HepG2 (cell line): ENCODE data around the gene SMIM10L2A. TPM values are rescaled to one million over a fixed set of nuclear protein-coding genes. Genes with fewer than 3 reads are reported as not detected.

Source experiments
- ATAC-seq: fragments of 200-7000 bp; cut with Tn5 transposase; 3 replicates; pipeline ENCODE4 v1.9.1; 2020; ENCODE audit warnings: mild to moderate bottlenecking, moderate library complexity
- BruUV-seq: library from RNA; stranded (reverse); fragments of 400-500 nt; replicated peaks from 2 replicates; lab custom pipeline; 2021; lab: Mats Ljungman, UMichigan
- CTCF ChIA-PET: fragments of 300-600 bp; formaldehyde crosslinking; extraction: SDS; loops from one replicate; lab custom pipeline; 2021; ENCODE audit warnings: low total read pairs, inconsistent platforms, low intra/inter-chr PET ratio; lab: Yijun Ruan, JAX
- POLR2A ChIA-PET: fragments of 350-600 bp; sonication (Branson Sonifier 250); formaldehyde crosslinking; loops from one replicate; lab custom pipeline; 2020; ENCODE audit warnings: antibody characterized with exemption, inconsistent platforms; lab: Yijun Ruan, JAX
- DNase-seq: peaks from one replicate; pipeline ENCODE4 v3.0.0-alpha.2; 2015; ENCODE audit warnings: low spot score
- FAIRE-seq: peaks from 3 replicates; lab custom pipeline; 2011; peaks lifted over from hg19 to GRCh38; lab: Jason Lieb, UNC
- H2AFZ ChIP-seq: one replicate; pipeline ENCODE4 v1.6.1; 2011; ENCODE audit warnings: low read length, inconsistent platforms
- H3K27ac ChIP-seq: fragments of 300-600 bp; 3 replicates; pipeline ENCODE4 v1.8.0; 2011; ENCODE audit warnings: mixed run types, mild to moderate bottlenecking, mixed read lengths, low read length, inconsistent platforms; ENCODE audit not compliant: insufficient read depth; ENCODE audit errors: extremely low read length
- H3K27me3 ChIP-seq, 2 experiments: fragments of 200-600 bp in 1 of 2; 2 replicates in 1 of 2; 3 replicates in 1 of 2; pipeline versions ENCODE4 v1.6.0 to v1.8.0; 2011; ENCODE audit warnings: low read length in 2 of 2, mild to moderate bottlenecking in 2 of 2, moderate library complexity in 2 of 2, inconsistent platforms in 1 of 2; ENCODE audit not compliant: insufficient read depth in 2 of 2, control insufficient read depth in 1 of 2
- H3K36me3 ChIP-seq, 2 experiments: fragments of 200-600 bp in 1 of 2; replicated peaks in 1 of 2; 2 replicates in 1 of 2; 3 replicates in 1 of 2; pipeline versions ENCODE4 v1.5.1 to v1.8.0; 2011; ENCODE audit warnings: low read length in 2 of 2, inconsistent platforms in 1 of 2; ENCODE audit not compliant: insufficient read depth in 2 of 2, control insufficient read depth in 1 of 2
- H3K4me1 ChIP-seq: 2 replicates; pipeline ENCODE4 v1.5.1; 2012; ENCODE audit warnings: low read length, inconsistent platforms; ENCODE audit not compliant: insufficient read depth
- H3K4me2 ChIP-seq: 2 replicates; pipeline ENCODE4 v1.6.0; 2011; ENCODE audit warnings: low read depth, low read length, inconsistent platforms
- H3K4me3 ChIP-seq, 3 experiments: fragments of 200-600 bp in 1 of 3; sonication (generic), shearing (Covaris generic) in 1 of 3; replicated peaks in 1 of 3; 2 replicates each; pipeline ENCODE4 v1.5.1; 2011 to 2016; ENCODE audit warnings: low read length in 3 of 3, inconsistent platforms in 2 of 3, low read depth in 2 of 3, mild to moderate bottlenecking in 2 of 3, control low read depth in 1 of 3, mixed read lengths in 1 of 3; ENCODE audit not compliant: insufficient read depth in 1 of 3
- H3K79me2 ChIP-seq: one replicate; pipeline ENCODE4 v1.6.1; 2011; ENCODE audit warnings: low read length, inconsistent platforms; ENCODE audit not compliant: insufficient read depth
- H3K9ac ChIP-seq: 2 replicates; pipeline ENCODE4 v1.6.0; 2011; ENCODE audit warnings: mild to moderate bottlenecking, low read depth, low read length, inconsistent platforms; ENCODE audit not compliant: insufficient read depth
- H3K9me3 ChIP-seq: 2 replicates; pipeline ENCODE4 v1.5.1; 2012; ENCODE audit warnings: mild to moderate bottlenecking, low read length
- H4K20me1 ChIP-seq: 2 replicates; pipeline ENCODE4 v1.6.0; 2011; ENCODE audit warnings: inconsistent platforms, mild to moderate bottlenecking, low read length, moderate library complexity; ENCODE audit not compliant: insufficient read depth
- ADNP ChIP-seq: sonication (generic); formaldehyde crosslinking; IDR thresholded peaks from 2 replicates; pipeline ENCODE4 v1.4.0; 2020; ENCODE audit warnings: missing genetic modification reagents
- DNMT3B ChIP-seq: conservative IDR thresholded peaks from 2 replicates; pipeline ENCODE4 v1.6.1; 2016; ENCODE audit warnings: missing biosample characterization, control low read depth
- HOXD1 ChIP-seq: sonication (generic); formaldehyde crosslinking; IDR thresholded peaks from 2 replicates; pipeline ENCODE4 v1.5.0; 2020; ENCODE audit warnings: missing genetic modification reagents
- IRF2 ChIP-seq: IDR thresholded peaks from 2 replicates; pipeline ENCODE4 v1.6.1; 2018; ENCODE audit warnings: missing genetic modification reagents, missing compliant biosample characterization
- NKX3-1 ChIP-seq: sonication (generic); formaldehyde crosslinking; IDR thresholded peaks from 2 replicates; pipeline ENCODE4 v1.5.0; 2020; ENCODE audit warnings: missing genetic modification reagents
- NR2F1 ChIP-seq, 2 experiments: fragments of 450-650 bp in 1 of 2; formaldehyde crosslinking in 1 of 2; IDR thresholded peaks; 2 replicates each; pipeline versions ENCODE4 v1.5.0 to v1.6.1; 2016 to 2020; ENCODE audit warnings: mild to moderate bottlenecking in 1 of 2, missing compliant biosample characterization in 1 of 2, missing genetic modification reagents in 1 of 2, moderate library complexity in 1 of 2
- PHF20 ChIP-seq: sonication (generic); formaldehyde crosslinking; IDR thresholded peaks from 2 replicates; pipeline ENCODE4 v1.5.0; 2020; ENCODE audit warnings: mild to moderate bottlenecking, missing genetic modification reagents
- RNF2 ChIP-seq: fragments of 450-650 bp; conservative IDR thresholded peaks from 2 replicates; pipeline ENCODE4 v1.6.1; 2016; ENCODE audit warnings: low read depth
- TBX2 ChIP-seq: sonication (generic); formaldehyde crosslinking; IDR thresholded peaks from 2 replicates; pipeline ENCODE4 v1.5.0; 2020; ENCODE audit warnings: missing genetic modification reagents, mild to moderate bottlenecking, borderline replicate concordance
- ZNF343 ChIP-seq: sonication (generic); formaldehyde crosslinking; IDR thresholded peaks from 2 replicates; pipeline ENCODE4 v1.4.0; 2020; ENCODE audit warnings: mild to moderate bottlenecking, missing genetic modification reagents
- ZNF446 ChIP-seq: sonication (generic); formaldehyde crosslinking; IDR thresholded peaks from 2 replicates; pipeline ENCODE4 v1.5.0; 2020; ENCODE audit warnings: mild to moderate bottlenecking, missing genetic modification reagents
- ZNF501 ChIP-seq: sonication (generic); formaldehyde crosslinking; IDR thresholded peaks from 2 replicates; pipeline ENCODE4 v1.5.1; 2020; ENCODE audit warnings: mild to moderate bottlenecking, moderate library complexity, missing genetic modification reagents
- ZNF614 ChIP-seq: IDR thresholded peaks from 2 replicates; pipeline ENCODE4 v1.6.1; 2018; ENCODE audit warnings: missing biosample characterization, missing genetic modification reagents, inconsistent platforms, borderline replicate concordance
- WGBS: methylation state at CpG from one replicate; pipeline ENCODE4 v1.1.6; 2017; ENCODE audit warnings: low lambda C conversion rate; 5-methylcytosine and 5-hydroxymethylcytosine counted together
- in situ Hi-C: cut with HindIII; loops from 2 replicates; pipeline ENCODE4 v1.10.0; 2017; ENCODE audit warnings: low pct_unique_long_range_greater_than_20kb; ENCODE audit not compliant: extremely low pct_ligation_motif_present
- intact Hi-C: fragments of 100-400 bp; cut with micrococcal nuclease; formaldehyde crosslinking; loops from one replicate; pipeline ENCODE4 v1.10.0; 2022; ENCODE audit not compliant: unreplicated experiment
- polyA plus RNA-seq, 8 experiments: library from polyadenylated mRNA; depleted of rRNA in 3 of 8; stranded (reverse) in 7 of 8; unstranded in 1 of 8; fragments of >200 nt; fragmentation: Illumina TruSeq in 4 of 8; extraction: Trizol in 4 of 8; gene quantifications; 2 replicates each; pipeline versions ENCODE4 v1.2.1 to v1.2.3, GENCODE V29; 2011 to 2016; ENCODE audit warnings: low read depth in 4 of 8, missing spikeins in 1 of 8, mixed read lengths in 1 of 8; ENCODE audit not compliant: insufficient read depth in 1 of 8
- total RNA-seq, 5 experiments: library from RNA; depleted of rRNA; stranded (reverse); fragments of >200 nt; fragmentation: Illumina TruSeq; extraction: Trizol; gene quantifications; 2 replicates each; pipeline ENCODE4 v1.2.3, GENCODE V29; 2016; ENCODE audit warnings: low read depth in 1 of 5
- TF ChIP-seq, protein P1 (sequence below): sonication (generic); formaldehyde crosslinking; IDR thresholded peaks from 2 replicates; pipeline ENCODE4 v1.5.0; 2020; ENCODE audit warnings: mild to moderate bottlenecking, low read depth, missing genetic modification reagents, borderline replicate concordance
- TF ChIP-seq, protein P2 (sequence below): sonication (generic); formaldehyde crosslinking; IDR thresholded peaks from 2 replicates; pipeline ENCODE4 v1.4.0; 2020; ENCODE audit warnings: missing genetic modification reagents, borderline replicate concordance
- TF ChIP-seq, protein P3 (sequence below): IDR thresholded peaks from 2 replicates; pipeline ENCODE4 v1.6.1; 2016; ENCODE audit warnings: missing compliant biosample characterization, missing genetic modification reagents, borderline replicate concordance
- TF ChIP-seq, protein P4 (sequence below): sonication (generic); formaldehyde crosslinking; IDR thresholded peaks from 2 replicates; pipeline ENCODE4 v1.5.1; 2020; ENCODE audit warnings: mild to moderate bottlenecking, missing genetic modification reagents
- TF ChIP-seq, protein P5 (sequence below): sonication (generic); formaldehyde crosslinking; IDR thresholded peaks from 2 replicates; pipeline ENCODE4 v1.8.1; 2023; ENCODE audit warnings: missing genetic modification reagents, mild to moderate bottlenecking, borderline replicate concordance

SMIM10L2A gene
- total and polyA plus RNA-seq, 2 of the 13 experiments (the other 11 are each of a cell fraction or from before 2014, with no cell fraction given): not detected

DNA sequence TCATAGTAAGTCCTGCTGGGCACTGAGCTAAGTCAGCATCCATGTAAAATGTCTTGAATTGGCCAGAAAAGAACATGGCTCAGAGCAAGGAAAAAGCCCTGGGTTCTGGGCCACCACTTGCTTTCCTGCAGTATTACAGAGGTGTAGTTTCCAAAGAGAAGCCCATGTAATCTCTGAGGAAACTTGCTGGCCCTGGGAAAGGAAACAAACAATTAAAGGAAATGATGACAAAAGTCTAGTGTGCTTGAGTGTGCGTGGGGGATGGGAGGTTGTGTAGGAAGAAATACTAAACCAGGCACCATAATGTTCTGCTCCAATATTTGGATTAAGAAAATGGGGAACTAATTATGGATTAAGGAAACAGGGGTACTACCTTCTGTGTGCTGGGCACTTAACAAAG is 39.5 kb upstream of the SMIM10L2A start:
- 50% methylated on average over 1 of the region's 1 CpG for WGBS
- H3K9me3 ChIP-seq: no peaks in the 10 kb centered on the region
- H3K9ac ChIP-seq: no peak overlapping the region
- TF ChIP-seq ZNF614 (no peak), ZNF446 (CRISPR knock-in tag) (no peak), PHF20 (no peak), ADNP (CRISPR knock-in tag) (no peak), HOXD1 (CRISPR knock-in tag) (no peak), IRF2 (CRISPR knock-in tag) (no peak), DNMT3B (CRISPR knock-in tag) (no peak), NKX3-1 (CRISPR knock-in tag) (no peak), ZNF343 (no peak), TBX2 (no peak), RNF2 (no peak), ZNF501 (CRISPR knock-in tag) (no peak), NR2F1 (CRISPR knock-in tag; IDR thresholded peaks at IDR 0.05) (no peak)
- TF ChIP-seq, protein P1, sequence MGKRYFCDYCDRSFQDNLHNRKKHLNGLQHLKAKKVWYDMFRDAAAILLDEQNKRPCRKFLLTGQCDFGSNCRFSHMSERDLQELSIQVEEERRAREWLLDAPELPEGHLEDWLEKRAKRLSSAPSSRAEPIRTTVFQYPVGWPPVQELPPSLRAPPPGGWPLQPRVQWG (CRISPR knock-in tag): no peak
- TF ChIP-seq, protein P2, sequence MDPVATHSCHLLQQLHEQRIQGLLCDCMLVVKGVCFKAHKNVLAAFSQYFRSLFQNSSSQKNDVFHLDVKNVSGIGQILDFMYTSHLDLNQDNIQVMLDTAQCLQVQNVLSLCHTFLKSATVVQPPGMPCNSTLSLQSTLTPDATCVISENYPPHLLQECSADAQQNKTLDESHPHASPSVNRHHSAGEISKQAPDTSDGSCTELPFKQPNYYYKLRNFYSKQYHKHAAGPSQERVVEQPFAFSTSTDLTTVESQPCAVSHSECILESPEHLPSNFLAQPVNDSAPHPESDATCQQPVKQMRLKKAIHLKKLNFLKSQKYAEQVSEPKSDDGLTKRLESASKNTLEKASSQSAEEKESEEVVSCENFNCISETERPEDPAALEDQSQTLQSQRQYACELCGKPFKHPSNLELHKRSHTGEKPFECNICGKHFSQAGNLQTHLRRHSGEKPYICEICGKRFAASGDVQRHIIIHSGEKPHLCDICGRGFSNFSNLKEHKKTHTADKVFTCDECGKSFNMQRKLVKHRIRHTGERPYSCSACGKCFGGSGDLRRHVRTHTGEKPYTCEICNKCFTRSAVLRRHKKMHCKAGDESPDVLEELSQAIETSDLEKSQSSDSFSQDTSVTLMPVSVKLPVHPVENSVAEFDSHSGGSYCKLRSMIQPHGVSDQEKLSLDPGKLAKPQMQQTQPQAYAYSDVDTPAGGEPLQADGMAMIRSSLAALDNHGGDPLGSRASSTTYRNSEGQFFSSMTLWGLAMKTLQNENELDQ: no peak
- TF ChIP-seq, protein P3, sequence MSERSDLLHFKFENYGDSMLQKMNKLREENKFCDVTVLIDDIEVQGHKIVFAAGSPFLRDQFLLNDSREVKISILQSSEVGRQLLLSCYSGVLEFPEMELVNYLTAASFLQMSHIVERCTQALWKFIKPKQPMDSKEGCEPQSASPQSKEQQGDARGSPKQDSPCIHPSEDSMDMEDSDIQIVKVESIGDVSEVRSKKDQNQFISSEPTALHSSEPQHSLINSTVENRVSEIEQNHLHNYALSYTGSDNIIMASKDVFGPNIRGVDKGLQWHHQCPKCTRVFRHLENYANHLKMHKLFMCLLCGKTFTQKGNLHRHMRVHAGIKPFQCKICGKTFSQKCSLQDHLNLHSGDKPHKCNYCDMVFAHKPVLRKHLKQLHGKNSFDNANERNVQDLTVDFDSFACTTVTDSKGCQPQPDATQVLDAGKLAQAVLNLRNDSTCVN (CRISPR knock-in tag): no peak
- TF ChIP-seq, protein P4, sequence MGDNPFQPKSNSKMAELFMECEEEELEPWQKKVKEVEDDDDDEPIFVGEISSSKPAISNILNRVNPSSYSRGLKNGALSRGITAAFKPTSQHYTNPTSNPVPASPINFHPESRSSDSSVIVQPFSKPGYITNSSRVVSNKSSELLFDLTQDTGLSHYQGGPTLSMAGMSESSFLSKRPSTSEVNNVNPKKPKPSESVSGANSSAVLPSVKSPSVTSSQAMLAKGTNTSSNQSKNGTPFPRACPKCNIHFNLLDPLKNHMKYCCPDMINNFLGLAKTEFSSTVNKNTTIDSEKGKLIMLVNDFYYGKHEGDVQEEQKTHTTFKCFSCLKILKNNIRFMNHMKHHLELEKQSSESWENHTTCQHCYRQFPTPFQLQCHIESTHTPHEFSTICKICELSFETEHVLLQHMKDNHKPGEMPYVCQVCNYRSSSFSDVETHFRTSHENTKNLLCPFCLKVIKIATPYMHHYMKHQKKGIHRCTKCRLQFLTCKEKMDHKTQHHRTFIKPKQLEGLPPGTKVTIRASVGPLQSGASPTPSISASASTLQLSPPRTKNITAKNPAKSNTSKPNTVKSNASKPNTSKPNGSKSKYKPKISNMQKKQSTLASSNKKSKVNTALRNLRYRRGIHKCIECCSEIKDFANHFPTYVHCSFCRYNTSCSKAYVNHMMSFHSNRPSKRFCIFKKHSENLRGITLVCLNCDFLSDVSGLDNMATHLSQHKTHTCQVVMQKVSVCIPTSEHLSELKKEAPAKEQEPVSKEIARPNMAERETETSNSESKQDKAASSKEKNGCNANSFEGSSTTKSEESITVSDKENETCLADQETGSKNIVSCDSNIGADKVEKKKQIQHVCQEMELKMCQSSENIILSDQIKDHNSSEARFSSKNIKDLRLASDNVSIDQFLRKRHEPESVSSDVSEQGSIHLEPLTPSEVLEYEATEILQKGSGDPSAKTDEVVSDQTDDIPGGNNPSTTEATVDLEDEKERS (CRISPR knock-in tag): no peak
- TF ChIP-seq, protein P5, sequence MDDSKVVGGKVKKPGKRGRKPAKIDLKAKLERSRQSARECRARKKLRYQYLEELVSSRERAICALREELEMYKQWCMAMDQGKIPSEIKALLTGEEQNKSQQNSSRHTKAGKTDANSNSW (CRISPR knock-in tag): no peak
- intact Hi-C loops: no loop called here
- ATAC-seq (no peak), DNase-seq (no peak), FAIRE-seq (no peak)
- no peaks in the 10 kb centered on the region for H3K4me1 ChIP-seq
- no TSS peak for BruUV-seq
- H3K27ac ChIP-seq: no peak overlapping the region
- in situ Hi-C loops: no loop called here
- H3K36me3 ChIP-seq: no peaks in the 10 kb centered on the region
- H3K4me2 ChIP-seq: no peak overlapping the region
- H4K20me1 ChIP-seq: no peaks in the 10 kb centered on the region
- no peaks in the 10 kb centered on the region for H3K79me2 ChIP-seq
- POLR2A ChIA-PET: no interaction called here
- no peaks in the 10 kb centered on the region for H3K27me3 ChIP-seq
- CTCF ChIA-PET: no interaction called here
- no peak overlapping the region for H2AFZ ChIP-seq
- H3K4me3 ChIP-seq: no peak overlapping the region
